ENCODE measurements around the gene EXOC3. TPM values are rescaled to one million over a fixed set of nuclear protein-coding genes. Genes with fewer than 3 reads are reported as not detected.

The EXOC3 gene
- total RNA-seq, 1 donor from 2014 or later, result 46.2 TPM

DNA sequence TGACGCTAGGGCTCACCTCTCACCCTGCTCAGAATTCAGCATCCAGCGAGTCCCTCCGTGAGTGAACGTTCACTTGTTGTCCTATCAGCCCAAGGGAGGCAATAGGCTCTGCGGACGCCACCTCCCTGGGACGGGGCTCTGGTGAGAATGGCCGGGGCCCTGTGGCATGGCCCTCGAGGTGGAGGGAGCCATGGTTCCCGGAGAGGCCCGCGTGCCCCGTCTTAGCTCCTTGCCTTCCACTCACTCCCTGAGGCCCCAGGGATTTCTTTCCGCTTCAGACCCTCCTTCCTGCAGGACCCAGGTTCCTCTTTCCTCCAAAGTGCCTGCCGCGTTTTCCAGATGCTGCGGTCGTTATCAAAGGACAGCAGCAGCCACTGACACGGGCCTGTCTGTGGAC is 21.5 kb downstream of the EXOC3 start:
- Histone ChIP-seq H3K27ac (replicated peaks) (no peak overlapping the region), H3K4me3 (no peak overlapping the region), H3K9me3 (replicated peaks) (no peaks in the 10 kb centered on the region), H3K4me1 (no peaks in the 10 kb centered on the region), H3K27me3 (ENCODE audit: low read depth) (no peaks in the 10 kb centered on the region), H3K36me3 (peaks cover 74% of the 10 kb centered on the region)
- TF ChIP-seq, protein P1, sequence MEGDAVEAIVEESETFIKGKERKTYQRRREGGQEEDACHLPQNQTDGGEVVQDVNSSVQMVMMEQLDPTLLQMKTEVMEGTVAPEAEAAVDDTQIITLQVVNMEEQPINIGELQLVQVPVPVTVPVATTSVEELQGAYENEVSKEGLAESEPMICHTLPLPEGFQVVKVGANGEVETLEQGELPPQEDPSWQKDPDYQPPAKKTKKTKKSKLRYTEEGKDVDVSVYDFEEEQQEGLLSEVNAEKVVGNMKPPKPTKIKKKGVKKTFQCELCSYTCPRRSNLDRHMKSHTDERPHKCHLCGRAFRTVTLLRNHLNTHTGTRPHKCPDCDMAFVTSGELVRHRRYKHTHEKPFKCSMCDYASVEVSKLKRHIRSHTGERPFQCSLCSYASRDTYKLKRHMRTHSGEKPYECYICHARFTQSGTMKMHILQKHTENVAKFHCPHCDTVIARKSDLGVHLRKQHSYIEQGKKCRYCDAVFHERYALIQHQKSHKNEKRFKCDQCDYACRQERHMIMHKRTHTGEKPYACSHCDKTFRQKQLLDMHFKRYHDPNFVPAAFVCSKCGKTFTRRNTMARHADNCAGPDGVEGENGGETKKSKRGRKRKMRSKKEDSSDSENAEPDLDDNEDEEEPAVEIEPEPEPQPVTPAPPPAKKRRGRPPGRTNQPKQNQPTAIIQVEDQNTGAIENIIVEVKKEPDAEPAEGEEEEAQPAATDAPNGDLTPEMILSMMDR (IDR thresholded peaks at IDR 0.05; ENCODE audit: borderline replicate concordance), result no peak
- DNase-seq, result peak; percentile 6
- intact Hi-C loops (cut with micrococcal nuclease), result no loop called here

DNA sequence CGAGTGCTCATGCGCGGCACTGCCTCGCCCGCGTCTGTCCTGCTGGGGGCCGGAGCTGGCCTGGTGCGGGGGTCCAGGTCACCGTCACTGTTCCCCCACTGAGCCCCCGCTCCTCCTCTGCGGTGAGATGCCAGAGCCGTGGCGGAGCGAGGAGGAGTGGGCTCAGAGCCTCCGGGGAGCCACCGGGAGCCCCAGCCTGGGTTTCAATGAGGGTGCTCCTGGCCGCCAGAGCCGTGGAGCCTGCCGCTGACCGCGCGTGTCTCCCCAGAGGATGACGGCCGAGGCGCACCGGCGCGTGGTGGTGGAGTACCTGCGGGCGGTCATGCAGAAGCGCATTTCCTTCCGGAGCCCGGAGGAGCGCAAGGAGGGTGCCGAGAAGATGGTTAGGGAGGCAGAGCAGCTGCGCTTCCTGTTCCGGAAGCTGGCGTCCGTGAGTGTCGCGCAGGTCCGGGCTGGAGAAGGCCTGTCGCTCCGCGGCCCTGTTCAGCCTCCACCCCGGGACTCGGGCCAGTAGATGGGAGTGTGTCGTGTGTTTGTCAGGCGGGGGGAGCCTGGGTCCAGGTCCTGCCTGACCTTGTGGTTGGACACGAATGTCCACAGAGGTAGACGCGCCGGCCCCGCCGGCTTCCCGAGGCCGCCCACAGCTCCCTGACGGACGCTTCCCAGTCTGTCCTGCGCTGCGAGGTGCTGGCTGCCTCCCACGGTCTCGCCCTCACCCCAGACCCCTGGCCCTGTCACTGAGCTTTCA is 22.0 kb downstream of the EXOC3 start:
- Histone ChIP-seq H3K9me3 (replicated peaks) (no peaks in the 10 kb centered on the region), H3K36me3 (peaks cover 71% of the 10 kb centered on the region), H3K4me1 (no peaks in the 10 kb centered on the region), H3K4me3 (no peak overlapping the region), H3K27me3 (ENCODE audit: low read depth) (no peaks in the 10 kb centered on the region), H3K27ac (replicated peaks) (no peak overlapping the region)
- intact Hi-C loops (cut with micrococcal nuclease), result no loop called here
- peak; percentile 11 for DNase-seq
- TF ChIP-seq, protein P1 (IDR thresholded peaks at IDR 0.05; ENCODE audit: borderline replicate concordance), result no peak

DNA sequence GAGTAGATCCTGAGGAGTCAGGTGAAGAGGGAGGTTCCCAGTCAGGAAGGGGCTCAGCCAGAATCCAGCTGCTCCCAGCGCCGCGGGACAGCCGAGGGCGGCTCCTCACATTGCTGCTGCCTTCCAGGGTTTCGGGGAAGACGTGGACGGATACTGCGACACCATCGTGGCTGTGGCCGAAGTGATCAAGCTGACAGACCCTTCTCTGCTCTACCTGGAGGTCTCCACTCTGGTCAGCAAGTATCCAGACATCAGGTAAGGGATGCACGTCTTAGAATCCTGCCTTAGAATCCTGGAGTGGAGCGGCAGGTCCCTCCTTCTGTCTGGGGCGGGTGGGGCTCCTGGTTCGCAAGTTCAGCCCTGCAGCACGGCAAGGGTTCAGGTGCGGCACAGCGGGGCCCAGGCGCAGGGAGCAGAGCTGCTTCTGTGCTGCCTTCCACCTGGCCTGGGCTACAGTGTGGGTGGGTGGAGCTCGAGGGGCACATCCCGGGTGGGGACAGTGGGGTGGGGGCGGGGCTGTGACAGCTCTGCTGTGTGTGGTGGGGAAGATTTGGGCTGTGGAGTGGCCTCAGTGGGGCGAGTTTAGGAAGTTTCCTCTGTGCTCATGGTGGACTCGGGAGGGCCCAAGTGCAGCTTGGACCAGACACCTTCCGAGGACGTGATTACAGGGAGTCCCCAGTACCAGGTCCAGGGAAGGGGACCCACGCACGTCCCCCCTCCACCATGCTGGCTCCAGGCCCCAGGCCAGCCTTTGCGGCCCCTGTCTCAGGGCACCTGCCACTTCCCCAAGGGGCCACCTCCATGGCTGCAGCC is 22.8 kb downstream of the EXOC3 start:
- peak; percentile 9 for DNase-seq
- Histone ChIP-seq H3K27ac (replicated peaks) (no peak overlapping the region), H3K36me3 (peaks cover 69% of the 10 kb centered on the region), H3K27me3 (ENCODE audit: low read depth) (no peaks in the 10 kb centered on the region), H3K4me1 (peaks cover 4% of the 10 kb centered on the region), H3K9me3 (replicated peaks) (no peaks in the 10 kb centered on the region), H3K4me3 (no peak overlapping the region)
- TF ChIP-seq, protein P1 (IDR thresholded peaks at IDR 0.05; ENCODE audit: borderline replicate concordance), result no peak
- intact Hi-C loops (cut with micrococcal nuclease), result no loop called here

DNA sequence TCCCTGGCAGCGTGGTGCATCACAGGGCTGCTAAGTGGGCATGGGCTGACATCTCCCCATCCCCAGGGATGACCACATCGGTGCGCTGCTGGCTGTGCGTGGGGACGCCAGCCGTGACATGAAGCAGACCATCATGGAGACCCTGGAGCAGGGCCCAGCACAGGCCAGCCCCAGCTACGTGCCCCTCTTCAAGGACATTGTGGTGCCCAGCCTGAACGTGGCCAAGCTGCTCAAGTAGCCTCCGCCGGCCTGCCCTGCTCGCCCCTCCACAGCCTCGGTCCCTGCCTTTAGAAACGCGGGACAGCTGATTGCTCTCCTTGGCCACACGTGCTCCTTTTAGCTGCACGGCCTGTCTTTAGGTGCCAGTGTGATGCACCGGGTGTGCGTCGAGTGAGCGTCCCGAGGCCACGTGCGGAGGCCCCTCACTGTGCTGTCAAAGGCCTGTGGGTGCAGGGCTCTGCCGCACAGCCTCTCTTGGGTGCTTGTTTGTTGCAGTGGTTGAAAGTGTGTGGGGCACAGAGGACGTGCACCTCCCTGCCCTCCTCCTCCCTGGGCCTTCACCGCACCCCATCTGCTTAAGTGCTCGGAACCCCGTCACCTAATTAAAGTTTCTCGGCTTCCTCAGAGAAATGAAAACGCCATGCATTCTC is 23.8 kb downstream of the EXOC3 start:
- Histone ChIP-seq H3K36me3 (peaks cover 66% of the 10 kb centered on the region), H3K27ac (replicated peaks) (no peak overlapping the region), H3K27me3 (ENCODE audit: low read depth) (no peaks in the 10 kb centered on the region), H3K4me1 (peaks cover 13% of the 10 kb centered on the region), H3K4me3 (no peak overlapping the region), H3K9me3 (replicated peaks) (no peaks in the 10 kb centered on the region)
- TF ChIP-seq, protein P1 (IDR thresholded peaks at IDR 0.05; ENCODE audit: borderline replicate concordance), result no peak
- DNase-seq, result peak; percentile 9
- intact Hi-C loops (cut with micrococcal nuclease), result no loop called here

DNA sequence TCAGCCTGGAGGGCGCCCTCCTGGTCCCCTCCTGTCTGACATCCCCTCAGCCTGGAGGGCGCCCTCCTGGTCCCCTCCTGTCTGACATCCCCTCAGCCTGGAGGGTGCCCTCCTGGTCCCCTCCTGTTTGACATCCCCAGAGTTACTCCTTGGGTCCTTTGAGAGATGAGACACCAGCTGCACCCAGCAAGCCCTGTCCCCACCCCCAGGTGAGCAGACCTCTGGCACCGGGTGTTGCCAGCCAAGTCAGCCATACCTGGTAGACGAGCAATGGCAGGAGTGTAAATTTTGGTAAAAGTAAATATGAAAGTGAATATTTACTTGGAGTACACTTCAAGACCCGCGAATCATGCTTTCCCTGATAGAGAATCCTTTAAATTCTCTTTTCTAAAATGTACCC is 25.4 kb downstream of the EXOC3 start:
- intact Hi-C loops (cut with micrococcal nuclease), result no loop called here
- H3K36me3 ChIP-seq, result peaks cover 49% of the 10 kb centered on the region
- TF ChIP-seq, protein P1 (IDR thresholded peaks at IDR 0.05; ENCODE audit: borderline replicate concordance), result no peak

More for the DNA sequence above, 25.4 kb downstream of the EXOC3 start:
- Histone ChIP-seq H3K4me1 (peaks cover 26% of the 10 kb centered on the region), H3K4me3 (no peak overlapping the region), H3K27me3 (ENCODE audit: low read depth) (no peaks in the 10 kb centered on the region), H3K27ac (replicated peaks) (no peak overlapping the region), H3K9me3 (replicated peaks) (no peaks in the 10 kb centered on the region)
- DNase-seq, result no peak
